VCaP (cell line): ENCODE results near the gene RAB24.
A peak's percentile ranks its signal among the peaks of the same experiment; 100 is the strongest.
"Not testable (repeated sequence)": the region's sequence is repeated elsewhere in the genome, so short reads cannot be mapped to it uniquely, and the experiment has no call there.

Source experiments
- H3K27ac ChIP-seq: fragments of 450-650 bp; 2 replicates; pipeline ENCODE4 v1.5.1; 2017
- CTCF ChIP-seq: fragments of 450-650 bp; conservative IDR thresholded peaks from 2 replicates; pipeline ENCODE4 v1.5.1; 2017; ENCODE audit warnings: mild to moderate bottlenecking, moderate library complexity

Gene RAB24

DNA sequence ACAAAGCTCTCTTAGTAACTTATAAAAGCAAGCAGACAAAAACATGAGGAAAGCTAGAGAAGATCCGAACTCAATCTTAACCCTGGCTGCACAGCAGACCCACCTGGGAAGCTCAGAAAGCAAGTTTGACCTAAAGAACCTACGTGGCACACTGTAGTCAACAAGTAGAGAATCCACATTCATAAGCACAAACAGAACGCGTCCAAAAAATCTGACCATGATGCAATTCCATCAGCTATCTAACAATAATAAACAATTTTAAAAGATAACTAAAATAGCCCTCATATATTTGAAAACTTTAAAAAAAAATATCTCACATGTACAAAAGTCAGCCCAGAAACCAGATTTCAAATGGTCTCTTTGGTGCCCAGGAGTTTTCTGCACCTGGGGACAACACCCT, 43.3 kb upstream of the RAB24 start:
- TF ChIP-seq CTCF, result no peak
- no peak overlapping the region for H3K27ac ChIP-seq

- TF ChIP-seq CTCF, result no peak
- peak overlapping the region; percentile 43 for H3K27ac ChIP-seq
Observed at GRCh38 chr5:177344891-177345290, 41.4 kb upstream of the RAB24 start.

GRCh38 chr5:177343777-177344176, 40.3 kb upstream of the RAB24 start:
- no peak for TF ChIP-seq CTCF
- H3K27ac ChIP-seq, result no peak overlapping the region

DNA sequence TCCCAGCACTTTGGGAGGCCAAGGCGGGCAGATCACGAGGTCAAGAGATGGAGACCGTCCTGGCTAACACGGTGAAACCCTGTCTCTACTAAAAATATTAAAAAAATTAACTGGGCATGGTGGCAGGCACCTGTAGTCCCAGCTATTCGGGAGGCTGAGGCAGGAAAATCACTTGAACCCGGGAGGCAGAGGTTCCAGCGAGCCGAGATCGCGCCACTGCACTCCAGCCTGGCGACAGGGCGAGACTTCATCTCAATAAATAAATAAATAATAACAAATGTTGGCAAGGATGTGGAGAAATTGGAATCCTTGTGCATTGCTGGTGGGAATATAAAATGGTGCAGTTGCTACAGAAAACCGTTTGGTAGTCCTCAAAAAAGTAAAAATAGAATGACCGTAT, 39.5 kb upstream of the RAB24 start:
- not testable (repeated sequence) for H3K27ac ChIP-seq

- peak overlapping the region; percentile 54 for H3K27ac ChIP-seq
- TF ChIP-seq CTCF, result no peak
Observed at GRCh38 chr5:177339107-177339638, 35.7 kb upstream of the RAB24 start.

DNA sequence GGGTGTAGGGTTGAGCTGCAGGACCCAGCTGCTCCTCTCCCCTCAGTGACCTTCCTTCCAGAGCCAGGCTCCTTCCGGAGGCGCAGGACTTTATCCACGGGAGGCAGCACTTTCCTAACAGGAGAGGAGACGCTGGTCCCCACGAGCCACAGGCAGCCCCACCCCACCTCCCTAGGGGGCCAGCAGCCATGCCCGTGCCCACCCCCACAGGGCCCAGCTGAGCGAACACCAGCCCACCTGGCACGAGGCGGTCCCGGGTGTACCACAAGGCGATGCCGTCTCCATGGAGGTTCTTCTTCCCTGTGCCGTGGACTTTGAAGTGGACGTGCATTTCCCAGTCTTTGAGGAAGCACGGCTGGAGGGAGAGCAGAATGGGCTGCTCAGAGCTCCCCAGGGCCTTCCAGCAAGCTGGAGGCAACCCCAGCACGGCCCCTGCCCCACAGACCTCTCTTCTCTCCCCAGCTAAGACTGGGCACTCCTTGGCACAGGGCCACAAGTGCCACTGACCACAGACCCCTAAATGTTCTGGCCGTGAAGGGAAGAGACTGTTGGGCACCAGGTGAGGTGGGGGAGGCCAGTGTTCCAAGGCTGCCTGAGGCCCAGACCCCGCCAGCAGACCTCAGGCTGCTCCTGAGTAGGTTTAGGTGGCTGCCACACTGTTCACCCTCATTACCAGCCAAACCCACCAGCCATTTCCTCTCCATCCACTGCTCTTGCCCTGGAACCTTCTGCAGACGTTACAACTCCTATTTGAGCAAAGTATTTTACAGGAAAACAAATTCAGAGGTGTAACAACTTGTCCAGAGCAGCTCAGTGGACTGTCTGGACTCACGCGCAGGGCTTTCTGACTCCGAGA, 35.0 kb upstream of the RAB24 start:
- TF ChIP-seq CTCF, result no peak
- H3K27ac ChIP-seq, result peak overlapping the region; percentile 54

DNA sequence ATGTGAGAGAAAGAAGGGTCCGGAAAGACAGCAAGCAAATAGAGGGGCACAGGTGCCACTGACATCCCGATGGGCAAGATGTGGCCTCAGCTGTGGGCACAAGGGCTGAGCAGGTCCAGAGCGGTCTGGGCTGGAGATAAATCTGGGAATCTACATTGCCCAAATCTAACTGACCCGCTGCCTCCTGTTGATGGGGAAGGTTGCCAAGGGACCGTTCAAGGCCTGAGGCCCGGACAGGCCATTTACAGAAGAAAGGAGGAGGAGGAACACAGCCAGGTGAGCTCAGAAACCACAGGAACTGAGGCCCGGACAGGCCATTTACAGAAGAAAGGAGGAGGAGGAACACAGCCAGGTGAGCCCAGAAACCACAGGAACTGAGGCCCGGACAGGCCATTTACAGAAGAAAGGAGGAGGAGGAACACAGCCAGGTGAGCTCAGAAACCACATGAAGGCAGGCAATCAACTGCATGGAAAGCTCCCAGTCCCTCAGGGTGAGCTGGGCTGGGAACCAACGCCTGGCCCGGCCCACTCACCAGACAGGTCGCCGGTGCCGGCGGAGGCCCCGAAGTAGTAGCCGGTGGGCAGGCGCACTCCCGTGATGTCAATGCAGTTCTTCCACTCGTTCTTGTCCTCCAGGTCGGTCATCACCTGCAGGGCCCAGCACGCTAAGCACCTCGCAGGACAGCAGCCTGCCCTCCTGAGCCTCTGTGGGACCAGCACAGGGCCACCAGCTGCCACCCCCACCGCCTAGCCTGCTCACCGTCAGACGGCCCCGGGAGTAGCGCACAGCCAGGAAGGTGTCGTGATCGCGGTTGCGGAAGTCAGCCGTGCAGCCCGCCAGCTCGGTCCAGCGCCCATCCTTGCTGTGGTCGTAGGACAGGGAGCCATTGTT, 33.3 kb upstream of the RAB24 start:
- no peak overlapping the region for H3K27ac ChIP-seq
- no peak for TF ChIP-seq CTCF
